ENCODE measurements around the gene SEPTIN1.

- TF ChIP-seq CTCF (IDR thresholded peaks at IDR 0.05) (no peak), POLR2A (IDR thresholded peaks at IDR 0.05) (no peak)
Observed at GRCh38 chr16:30397776-30398660, 15.7 kb upstream of the SEPTIN1 start.

Measured in Peyer's patch (tissue), 4 donors.